HG02642 (cell line): Measurements from ENCODE around the gene C1RL.

Experiments
- ATAC-seq: cut with Tn5 transposase; IDR thresholded peaks from one replicate; pipeline ENCODE4 v1.9.1; 2021; ENCODE audit warnings: mild to moderate bottlenecking; ENCODE audit not compliant: unreplicated experiment, poor library complexity

C1RL gene, protein sequence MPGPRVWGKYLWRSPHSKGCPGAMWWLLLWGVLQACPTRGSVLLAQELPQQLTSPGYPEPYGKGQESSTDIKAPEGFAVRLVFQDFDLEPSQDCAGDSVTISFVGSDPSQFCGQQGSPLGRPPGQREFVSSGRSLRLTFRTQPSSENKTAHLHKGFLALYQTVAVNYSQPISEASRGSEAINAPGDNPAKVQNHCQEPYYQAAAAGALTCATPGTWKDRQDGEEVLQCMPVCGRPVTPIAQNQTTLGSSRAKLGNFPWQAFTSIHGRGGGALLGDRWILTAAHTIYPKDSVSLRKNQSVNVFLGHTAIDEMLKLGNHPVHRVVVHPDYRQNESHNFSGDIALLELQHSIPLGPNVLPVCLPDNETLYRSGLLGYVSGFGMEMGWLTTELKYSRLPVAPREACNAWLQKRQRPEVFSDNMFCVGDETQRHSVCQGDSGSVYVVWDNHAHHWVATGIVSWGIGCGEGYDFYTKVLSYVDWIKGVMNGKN

DNA sequence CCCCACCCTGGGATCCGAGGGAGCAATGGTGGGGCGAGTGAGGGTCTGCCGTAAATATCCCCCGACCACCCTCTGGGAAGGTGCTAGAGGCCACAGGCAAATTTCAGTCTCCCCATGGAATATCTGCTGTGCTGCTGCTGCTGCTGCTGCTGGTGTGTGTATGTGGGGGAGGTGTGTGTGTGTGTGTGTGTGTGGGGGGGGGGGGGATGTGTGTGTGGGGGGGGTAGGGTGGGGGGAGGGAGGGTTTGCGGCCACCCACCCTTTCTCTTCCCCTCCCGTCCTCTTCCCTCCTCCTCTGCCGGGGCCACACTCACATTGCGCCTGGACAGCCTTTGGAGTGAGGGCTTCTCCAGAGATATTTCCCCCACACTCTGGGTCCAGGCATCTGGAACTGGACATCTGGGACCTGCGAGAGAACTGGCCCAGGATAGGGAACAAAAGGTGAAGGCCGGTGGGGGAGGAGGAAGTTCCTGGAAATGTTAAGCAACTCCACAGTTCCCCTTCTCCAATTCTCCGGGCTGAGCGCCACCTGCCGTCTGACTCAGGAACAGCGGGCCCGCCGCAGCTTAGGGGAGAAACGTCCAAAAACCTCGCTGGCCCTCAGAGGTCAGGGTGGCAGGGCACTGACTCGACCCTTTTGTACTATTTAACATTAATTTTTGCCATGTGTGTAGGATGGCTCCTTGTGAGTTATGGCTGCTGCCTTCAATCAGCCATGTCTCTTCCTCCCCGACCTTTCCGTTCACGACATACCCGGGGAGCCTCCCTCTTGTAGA lies at the start of gene C1RL:
TSS of gene C1RL (minus strand) at position 419 of the 776 bp plus-strand sequence. CDS start at position 385, 34 bp downstream.
- ATAC-seq: peak; percentile 45

GRCh38 chr12:7157391-7157790 lies 48.4 kb upstream of the C1RL start:
- no peak for ATAC-seq

GRCh38 chr12:7156259-7157197 lies 47.5 kb upstream of the C1RL start:
- no peak for ATAC-seq

- ATAC-seq: no peak
Measured at GRCh38 chr12:7155471-7156034, 46.5 kb upstream of the C1RL start.

DNA sequence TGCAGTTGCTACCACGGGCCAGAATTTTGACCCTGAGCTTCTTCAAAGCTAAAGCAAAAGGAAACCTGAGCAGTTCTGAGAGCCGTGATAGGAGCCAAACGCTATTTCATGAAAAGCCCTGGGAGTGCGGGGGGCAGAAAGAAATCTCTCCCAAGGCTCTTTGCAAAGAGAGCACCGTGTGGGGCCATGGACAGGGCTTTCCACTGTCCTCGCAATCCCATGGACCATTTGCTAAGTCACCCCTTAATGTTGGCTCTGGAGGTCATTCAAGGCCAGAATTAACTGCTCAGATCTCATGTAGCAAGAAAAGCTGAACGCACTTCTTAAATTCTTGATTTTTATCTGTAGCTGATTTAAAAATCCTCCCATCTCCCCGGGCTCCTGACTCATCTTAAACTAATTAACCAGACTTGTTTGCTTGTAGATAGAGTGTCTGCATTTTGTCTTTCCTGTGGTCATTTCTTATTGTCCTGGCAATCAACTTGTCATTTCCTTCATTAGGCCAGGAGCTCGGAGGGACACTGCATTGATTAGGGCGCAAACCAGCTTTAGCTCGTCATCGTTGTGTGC lies 46.0 kb upstream of the C1RL start:
- no peak for ATAC-seq

DNA sequence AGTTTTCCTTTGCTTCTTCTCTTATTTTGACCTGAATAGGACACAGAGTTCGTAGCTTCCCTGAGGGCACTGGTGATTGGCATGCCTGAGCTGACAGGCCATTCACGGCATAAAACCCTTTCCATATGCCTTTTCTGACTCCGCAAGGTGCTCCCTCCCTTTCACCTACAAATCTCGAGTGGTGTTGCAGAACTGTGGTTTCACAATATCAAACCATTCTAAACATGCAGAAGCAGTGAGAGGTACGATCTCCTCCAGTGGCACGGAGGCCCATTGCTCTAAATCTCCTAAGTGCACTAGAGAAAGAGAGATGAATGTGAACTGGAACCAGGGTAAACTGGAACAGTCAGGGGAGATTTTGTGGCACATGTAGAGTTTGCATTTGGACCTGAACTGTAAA lies 45.0 kb upstream of the C1RL start:
- no peak for ATAC-seq

DNA sequence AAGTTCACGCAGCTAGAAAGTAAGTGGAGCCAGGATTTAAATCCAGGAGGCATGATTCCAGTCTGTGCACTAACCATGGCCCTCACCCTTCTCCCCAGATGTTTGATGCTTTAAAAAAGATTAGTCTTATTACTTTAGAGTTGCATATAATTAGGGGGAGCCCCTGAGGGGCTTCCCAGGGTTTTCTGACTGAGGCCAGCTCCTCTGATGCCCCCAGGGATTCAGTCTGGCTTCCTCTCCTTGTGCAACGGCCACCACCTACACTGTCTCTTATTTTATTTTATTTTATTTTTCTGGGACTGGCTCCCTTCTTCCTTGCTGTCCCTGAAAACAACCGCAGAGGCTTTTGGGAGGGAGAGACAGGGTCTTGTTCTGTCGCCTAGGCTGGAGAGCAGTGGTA lies 43.8 kb upstream of the C1RL start:
- ATAC-seq: no peak

- ATAC-seq: no peak
Measured at GRCh38 chr12:7151532-7151931, 42.5 kb upstream of the C1RL start.

- no peak for ATAC-seq
Measured at GRCh38 chr12:7150841-7151240, 41.8 kb upstream of the C1RL start.

GRCh38 chr12:7150356-7150755 lies 41.3 kb upstream of the C1RL start:
- ATAC-seq: no peak

- ATAC-seq: no peak
Measured at GRCh38 chr12:7146906-7147305, 37.9 kb upstream of the C1RL start.

DNA sequence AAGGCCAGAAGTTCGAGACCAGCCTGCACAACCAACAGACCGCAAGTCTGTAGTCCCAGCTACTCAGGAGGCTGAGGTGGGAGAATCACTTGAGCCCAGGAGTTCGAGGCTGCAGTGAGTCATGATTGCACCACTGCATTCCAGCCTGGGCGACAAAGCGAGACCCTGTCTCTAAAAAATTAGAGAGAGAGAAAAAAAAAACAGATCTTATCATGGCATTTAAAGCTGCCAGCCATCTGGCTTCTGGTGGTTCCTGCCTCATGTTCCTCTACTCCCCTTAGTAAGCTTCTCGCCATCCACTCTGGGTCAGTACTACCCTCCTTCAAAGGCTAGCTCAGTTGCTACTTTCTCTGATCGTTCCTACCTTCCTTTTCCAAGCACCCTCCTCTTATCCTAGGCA lies 37.2 kb upstream of the C1RL start:
- no peak for ATAC-seq

GRCh38 chr12:7145671-7146070 lies 36.7 kb upstream of the C1RL start:
- ATAC-seq: no peak

- ATAC-seq: no peak
Measured at GRCh38 chr12:7144414-7145120, 35.6 kb upstream of the C1RL start.

DNA sequence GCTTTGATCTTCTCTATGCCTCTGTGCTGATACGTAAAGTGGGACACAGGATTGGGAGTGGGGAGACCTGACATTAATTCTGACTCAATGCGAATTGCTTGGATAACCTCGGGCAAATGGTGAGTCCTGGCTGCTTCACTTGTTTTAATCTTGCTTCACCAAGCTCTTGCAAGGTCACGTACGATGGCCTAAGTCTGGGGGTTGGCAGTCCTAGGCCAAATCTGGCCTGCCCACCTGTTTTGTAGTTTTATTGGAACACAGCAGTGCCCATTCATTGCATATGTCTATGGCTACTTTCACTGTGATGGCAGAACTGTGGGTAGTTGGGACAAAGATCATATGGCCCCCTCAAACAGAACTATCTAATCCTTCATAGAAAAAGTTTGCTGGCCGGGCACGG lies 34.5 kb upstream of the C1RL start:
- no peak for ATAC-seq

- no peak for ATAC-seq
Measured at GRCh38 chr12:7142809-7143465, 33.9 kb upstream of the C1RL start.

GRCh38 chr12:7142056-7142644 lies 33.1 kb upstream of the C1RL start:
- ATAC-seq: no peak

DNA sequence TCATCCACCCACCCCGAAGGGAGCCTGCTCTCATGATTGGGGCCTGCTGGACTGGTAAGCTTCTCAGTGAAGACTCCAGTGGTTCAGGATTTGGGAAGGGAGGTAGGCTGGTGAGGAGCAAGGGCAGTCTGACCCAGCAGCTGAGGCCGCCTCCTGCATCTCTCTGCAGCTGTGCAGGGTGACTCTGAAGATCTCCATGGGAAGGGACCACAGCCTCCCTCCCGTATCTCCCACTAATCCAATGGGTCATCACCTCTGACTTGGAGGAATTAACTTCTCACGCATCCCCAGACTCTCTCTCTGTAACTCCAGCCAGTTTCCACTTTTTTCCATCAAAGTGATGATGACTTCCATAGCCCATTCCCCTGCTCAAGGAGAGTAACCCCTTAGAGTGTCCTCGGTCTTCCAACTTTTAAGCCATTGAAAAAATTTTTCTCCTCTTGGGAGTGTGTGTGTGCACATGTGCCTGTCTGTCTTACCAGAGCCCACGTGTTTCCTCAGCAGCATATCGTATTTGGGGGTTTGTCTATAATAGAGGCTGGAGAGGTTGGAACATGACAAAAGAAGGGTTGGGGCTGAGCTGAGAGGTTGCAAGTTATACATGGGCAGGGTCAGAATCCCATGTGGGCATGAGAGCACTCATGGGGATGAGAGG lies 32.5 kb upstream of the C1RL start:
- ATAC-seq: no peak
